NCI-H187 (cell line): ENCODE measurements around the gene TRIM66.

Source experiments
- DNase-seq, 2 experiments: peaks; one replicate each; lab custom pipeline; 2025; lab: John Stamatoyannopoulos, UW

The TRIM66 gene

GRCh38 chr11:8713760-8714454 is 31.4 kb upstream of the TRIM66 start:
- no peak for DNase-seq

DNA sequence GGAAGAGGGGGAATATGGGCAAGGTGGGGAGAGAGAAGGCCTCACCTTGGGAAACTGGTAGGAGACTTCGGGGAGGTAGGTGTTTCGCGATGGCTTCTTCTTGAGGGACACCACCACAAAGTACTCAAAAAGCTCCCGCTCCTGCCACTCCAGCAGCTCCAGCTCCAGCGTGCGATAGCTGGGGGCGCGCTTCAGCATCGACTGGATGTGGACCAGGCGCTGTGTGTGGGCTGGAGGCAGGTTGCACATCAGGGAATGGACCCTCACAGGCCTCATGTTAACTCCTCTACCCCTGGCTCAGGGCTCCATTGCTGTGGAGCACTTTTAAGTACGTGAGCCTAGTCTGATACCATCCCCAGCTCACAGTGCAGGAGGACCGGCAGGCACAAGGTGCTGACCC is 30.0 kb upstream of the TRIM66 start:
- no peak for DNase-seq

DNA sequence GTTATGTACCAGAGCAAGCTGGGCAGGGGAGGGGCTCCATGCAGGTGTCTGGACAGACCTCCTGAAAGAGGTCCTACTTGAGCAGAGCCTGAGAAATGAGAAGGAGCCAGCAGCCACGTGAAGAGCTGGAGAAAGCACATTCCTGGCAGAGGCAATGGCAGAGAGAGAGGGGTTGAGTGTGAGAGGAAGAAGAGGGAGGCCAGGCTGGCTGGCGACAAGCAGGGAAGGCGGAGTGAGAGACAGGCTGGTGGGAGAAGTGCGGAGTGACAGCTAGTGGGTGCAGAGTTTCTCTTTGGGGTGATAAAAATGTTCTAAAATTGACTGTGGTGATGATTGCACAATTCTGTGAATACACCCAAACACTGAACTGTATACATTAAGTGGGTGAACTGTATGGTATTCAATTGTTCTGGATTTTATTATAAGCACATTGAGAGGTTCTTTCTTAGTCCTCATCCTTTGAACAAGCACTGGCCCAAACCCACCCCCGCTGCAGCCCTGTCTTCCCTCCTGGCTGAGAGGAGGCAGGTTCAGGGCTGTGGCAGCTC is 29.5 kb upstream of the TRIM66 start:
- DNase-seq, result no peak

DNA sequence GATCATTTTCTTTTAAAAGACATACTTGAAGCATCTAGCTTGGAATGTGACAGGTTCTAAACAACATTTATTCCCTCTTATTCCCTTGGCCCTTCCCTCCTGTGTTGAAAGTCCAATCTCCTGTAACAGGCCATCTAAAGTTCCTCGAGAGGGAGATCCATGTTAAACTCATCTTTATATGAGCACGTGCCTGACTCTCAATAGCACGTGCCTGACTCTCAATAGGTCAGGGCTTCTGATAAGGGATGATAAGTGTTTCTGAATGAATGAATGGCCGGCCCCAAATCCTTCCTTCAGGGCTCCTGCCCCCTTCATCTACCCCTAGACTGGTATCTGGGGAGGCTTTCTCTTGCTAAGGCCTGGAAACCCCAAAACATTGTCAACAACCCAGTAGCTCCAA is 27.3 kb upstream of the TRIM66 start:
- no peak for DNase-seq

DNA sequence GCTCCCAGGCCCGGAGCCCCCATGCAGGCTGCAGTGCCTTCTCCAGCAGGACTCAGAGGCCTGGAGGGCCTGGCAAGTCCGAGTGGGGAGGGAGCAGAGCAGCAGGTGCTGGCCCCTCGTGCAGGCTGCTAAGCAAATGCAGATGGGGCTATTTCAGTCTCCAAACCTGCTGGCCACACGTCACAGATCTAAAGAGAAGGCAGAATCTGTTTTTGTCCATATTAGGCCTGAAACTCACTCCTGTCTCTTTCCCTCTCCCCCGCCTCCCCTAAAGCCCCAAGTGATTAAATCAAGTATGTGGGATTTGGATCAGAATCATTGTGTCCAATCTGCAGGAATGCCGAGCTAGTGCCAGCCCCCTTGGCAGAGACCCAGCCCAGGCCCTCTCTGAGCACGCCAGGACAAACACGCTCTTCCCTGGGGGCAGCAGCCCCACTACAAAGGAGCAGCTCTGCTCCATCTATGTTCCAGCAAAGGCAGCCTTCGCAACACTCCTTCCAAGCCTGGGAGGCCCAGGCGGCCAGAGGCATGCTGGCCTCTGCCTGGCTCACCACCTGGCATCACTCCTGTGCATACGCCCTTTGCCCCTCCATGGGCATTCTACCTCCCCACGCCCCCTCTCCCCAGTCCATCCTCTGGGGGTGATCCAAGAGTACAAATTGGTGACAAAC is 26.7 kb upstream of the TRIM66 start:
- no peak for DNase-seq

DNA sequence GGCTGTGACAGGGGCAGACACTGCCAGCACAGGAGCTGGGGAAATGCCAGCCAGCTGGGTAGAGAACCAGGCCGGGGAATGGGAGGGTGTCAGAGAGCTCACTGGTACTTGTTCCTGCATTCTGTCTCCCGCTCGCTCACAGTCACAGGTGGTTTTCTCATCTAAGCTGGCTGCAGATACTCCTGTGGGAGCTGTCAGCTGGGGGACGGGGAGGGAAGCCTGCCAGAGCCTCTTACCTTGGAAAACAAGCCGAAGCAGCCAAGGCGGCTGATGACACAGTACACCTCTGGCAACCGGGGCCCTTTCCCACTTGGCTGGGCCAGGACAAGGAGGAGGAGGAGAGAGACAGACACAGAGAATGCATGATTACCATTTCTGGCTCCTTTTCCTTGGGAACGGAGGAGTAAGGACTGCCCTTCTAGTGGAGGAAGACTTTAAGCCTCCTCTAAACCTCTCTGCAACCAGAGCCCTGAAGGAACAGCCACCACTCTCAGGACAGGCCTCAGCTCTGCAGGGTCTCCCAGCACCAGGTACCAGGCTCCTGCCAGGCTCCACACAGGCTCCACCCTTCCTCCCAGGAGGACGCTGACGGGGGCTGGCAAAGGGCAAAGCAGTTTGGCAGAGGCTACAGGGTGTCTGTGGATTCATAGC is 25.2 kb upstream of the TRIM66 start:
- no peak for DNase-seq

GRCh38 chr11:8706673-8707432 is 24.4 kb upstream of the TRIM66 start:
- no peak for DNase-seq

DNA sequence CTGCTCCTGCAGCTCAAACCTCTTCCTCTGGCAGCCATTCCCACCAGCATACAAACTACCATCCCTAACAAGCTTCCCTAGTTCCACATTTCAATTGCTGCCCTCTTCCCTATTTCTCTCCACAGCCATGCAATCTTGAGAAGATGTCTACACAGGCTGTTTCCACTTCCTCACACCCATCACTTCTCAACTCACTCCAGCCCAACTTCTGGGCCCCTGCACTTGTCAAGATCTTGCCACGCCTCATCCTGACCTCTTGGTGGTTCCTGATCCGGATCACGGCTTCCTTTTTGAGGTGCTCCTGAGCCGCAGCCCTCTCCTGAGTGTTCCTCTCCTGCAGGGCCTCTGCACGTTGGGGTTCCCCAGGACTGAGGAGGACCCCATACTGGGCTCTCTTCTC is 22.7 kb upstream of the TRIM66 start:
- no peak for DNase-seq

DNA sequence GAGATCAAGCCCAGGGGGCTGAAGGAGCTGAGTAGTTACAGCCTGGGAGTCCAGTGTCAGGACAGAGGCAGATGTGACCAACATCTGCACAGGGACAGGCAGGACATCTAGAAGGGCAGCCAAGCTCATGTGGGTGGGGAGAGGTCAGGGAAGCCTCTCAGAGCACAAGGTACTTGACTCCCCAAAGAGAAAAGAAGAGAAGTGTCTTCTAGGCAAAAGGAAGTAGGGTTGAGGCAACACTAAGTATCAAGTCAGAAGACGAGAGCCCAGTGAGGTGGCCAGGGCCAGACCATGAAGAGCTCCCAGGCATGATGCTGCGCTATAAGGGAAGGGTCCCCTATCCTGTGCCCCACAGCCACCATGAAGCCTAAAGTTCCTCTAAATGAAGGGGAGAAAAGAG is 21.7 kb upstream of the TRIM66 start:
- no peak for DNase-seq

GRCh38 chr11:8702598-8702915 is 20.1 kb upstream of the TRIM66 start:
- no peak for DNase-seq

DNA sequence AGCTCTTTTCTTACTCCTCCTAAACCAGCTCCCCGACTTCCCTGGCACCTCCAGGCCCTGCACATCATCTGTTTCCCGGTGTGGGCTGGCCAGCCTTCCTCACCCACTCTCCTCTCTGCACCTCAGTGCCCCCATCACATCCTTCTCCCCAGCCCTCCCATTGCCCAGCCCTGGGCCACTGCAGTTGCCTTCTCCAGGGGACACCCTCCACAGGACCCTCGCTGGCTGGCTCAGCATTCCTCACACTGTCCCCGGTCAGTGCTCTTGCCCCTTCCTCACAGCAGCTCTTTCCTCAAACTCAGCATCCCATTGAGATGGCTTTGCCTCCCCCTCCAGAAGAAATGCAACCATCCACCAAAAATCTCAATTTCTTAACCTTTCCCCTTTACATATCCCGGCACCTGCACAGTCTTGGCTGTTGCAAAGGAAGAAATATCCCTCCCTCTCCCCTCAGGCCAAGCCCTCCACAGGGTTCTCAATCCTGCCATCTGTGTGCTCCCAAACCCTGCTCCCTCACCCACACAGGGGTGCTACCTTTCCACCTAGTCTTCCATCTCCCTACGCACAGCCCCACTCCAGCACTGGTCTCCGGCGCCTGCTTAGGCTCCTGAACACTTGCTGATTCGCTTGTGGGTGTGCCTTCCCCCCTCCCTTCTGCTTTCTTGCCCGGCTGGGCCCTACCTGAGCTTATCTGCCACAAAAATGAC is 19.6 kb upstream of the TRIM66 start:
- DNase-seq, result no peak

GRCh38 chr11:8699903-8700302 is 17.4 kb upstream of the TRIM66 start:
- DNase-seq, result no peak

DNA sequence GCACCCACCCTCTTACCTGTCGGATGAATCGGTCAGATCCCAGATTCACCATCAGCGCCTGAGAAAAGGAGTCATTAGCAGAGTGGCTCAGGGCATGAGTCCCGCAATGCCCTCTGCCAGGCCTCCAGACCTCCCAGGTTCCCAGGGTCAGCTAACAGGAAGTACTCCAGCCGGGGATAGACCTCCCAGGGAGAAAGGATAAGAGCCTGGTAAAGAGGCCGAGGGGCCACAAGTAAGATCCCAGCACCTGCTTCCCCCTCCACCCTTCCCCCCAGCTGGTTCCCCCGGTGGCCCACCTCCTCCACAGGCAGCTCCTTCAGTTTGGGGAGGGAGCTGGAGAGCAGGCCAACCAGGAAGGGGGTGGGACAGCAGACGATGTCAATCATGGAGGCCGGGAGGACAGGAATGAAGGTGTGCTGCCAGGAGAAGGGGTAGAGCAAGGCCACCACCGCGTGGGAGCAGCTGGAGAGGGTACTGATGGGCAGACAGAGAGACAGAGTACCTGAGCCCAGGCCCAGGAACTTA is 16.5 kb upstream of the TRIM66 start:
- no peak for DNase-seq

DNA sequence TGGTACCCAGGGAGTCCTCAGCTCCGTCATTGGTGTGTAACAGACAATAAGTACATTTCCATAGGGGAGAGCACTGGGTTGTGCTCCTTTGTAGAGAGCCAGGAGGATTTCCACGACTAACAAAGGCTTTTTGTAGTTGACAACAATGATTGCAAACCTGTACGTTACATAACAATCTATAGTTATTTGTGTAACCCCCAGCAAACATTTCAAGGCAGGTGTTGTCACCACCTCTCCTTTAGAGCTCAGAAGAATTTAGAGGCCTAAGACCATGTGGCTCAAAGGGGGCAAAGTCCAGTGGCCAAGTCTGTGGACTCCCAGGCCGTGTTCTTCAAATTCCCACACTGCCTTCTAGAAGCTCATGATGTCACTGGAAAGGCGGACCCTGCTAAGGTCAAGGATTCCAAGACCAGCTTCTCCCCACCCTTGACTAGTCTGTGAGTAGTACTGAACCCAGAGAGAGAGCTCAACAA is 15.9 kb upstream of the TRIM66 start:
- no peak for DNase-seq

GRCh38 chr11:8697054-8697453 is 14.6 kb upstream of the TRIM66 start:
- no peak for DNase-seq

- no peak for DNase-seq
Measured at GRCh38 chr11:8694137-8694536, 11.7 kb upstream of the TRIM66 start.

DNA sequence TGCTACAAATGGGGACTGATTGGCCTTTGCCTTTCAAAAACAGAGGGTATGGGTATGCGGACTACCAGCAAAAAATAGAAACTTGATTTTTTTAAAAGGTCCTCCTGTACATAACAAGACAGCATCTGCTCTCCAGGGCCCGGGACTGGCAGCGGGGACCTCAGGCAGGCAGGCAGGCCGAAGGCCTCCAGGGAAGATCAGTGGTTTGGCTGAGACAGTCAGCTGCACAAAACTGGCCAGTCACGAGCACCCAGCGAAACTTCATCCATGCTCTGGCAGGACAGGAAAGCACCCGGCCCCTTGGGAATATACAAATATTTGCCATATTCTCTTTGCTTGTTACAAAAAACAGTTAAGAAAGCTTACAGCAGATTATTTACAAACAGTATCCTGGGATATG is 11.1 kb upstream of the TRIM66 start:
- no peak for DNase-seq

DNA sequence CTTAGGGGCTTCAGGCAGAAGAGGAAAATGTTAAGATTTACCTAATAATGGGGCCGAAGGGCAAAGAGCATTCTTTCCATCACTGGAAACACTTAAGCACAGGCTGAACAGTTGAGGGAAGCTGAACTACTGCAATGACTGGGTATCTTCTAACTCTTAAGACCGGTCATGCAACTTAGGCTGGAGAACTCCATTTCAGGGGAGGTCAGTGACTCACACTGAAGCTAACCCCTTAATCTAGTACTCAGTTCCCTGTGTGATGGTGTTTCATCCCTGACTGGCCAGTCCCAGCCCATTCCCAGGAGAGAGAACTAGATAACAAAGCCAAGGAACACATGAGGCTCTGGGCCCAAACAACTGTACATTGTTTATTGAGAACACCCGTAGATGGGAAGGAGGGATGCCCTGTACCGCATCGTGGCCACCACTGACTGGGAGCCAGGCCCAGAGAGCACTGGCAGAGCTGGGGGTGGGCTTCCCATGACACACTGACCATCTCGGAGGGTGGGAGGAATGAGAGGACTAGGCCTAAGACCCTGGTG is 10.6 kb upstream of the TRIM66 start:
- DNase-seq, result no peak

DNA sequence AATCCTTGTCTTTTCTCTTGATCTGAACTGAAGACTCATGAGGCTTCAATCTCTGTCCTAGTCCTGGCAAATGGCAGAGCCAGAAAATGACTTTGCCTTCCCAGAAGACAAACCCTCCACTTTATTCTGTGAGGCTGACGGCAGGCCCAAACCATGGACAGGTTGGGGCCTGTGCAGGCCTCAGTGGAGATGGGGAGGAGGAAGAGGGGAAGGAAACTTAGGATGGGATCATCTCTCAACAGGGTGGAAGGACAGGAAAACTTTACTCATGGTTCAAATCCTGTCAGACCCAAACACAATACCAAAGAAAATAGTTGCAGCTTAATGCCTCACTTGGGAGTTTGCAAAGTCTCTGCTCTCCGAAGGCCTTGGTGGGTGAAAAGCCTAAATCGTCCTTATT is 10.0 kb upstream of the TRIM66 start:
- DNase-seq, result no peak

DNA sequence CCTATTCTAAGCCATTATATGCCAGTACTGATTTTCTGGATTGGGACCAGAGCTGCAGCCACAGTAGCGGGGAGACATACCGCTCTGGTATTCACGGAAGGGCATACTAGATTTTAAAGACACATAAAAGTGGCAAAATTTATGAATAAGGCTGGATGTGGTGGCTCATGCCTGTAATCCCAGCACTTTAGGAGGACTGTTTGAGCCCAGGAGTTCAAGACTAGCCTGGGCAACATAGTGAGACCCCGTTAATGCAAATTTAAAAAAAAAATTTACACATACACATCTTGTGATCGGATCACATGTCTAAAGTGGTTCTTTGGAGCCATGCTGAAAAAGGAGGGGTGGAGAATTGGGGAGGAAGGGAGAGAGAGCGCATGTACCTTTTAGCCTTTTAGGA is 9.1 kb upstream of the TRIM66 start:
- DNase-seq, result no peak
